KOPT-K1 (cell line): ENCODE data around the gene CBFA2T3.
A peak's percentile ranks its signal among the peaks of the same experiment; 100 is the strongest.
"Not testable (repeated sequence)": the region's sequence is repeated elsewhere in the genome, so short reads cannot be mapped to it uniquely, and the experiment has no call there.

Source experiments
- H3K27ac ChIP-seq: fragments of 200-600 bp; sonication (generic); 2 replicates; pipeline ENCODE4 v1.5.1; 2016; ENCODE audit warnings: antibody characterized with exemption, mild to moderate bottlenecking, low read depth, low read length; ENCODE audit not compliant: poor library complexity, severe bottlenecking
- H3K36me3 ChIP-seq: fragments of 200-600 bp; sonication (generic); 2 replicates; pipeline ENCODE4 v1.5.1; 2017; ENCODE audit warnings: antibody characterized with exemption, mild to moderate bottlenecking, low read length, moderate library complexity; ENCODE audit not compliant: insufficient read depth
- H3K9me3 ChIP-seq: fragments of 200-600 bp; sonication (generic); 2 replicates; pipeline ENCODE4 v1.5.1; 2017; ENCODE audit warnings: antibody characterized with exemption, low read length, mild to moderate bottlenecking; ENCODE audit not compliant: insufficient read depth, poor library complexity, severe bottlenecking

CBFA2T3 gene

DNA sequence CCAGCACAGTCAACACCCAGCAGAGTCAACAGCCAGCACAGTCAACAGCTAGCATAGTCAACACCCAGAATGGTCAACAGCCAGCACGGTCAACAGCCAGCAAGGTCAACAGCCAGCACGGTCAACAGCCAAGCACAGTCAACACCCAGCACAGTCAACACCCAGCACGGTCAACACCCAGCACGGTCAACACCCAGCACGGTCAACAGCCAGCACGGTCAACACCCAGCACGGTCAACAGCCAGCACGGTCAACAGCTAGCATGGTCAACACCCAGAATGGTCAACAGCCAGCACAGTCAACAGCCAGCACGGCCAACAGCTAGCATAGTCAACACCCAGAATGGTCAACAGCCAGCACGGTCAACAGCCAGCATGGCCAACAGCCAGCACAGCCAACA lies 39.6 kb upstream of the CBFA2T3 start:
- H3K9me3 ChIP-seq, H3K36me3 ChIP-seq: not testable (repeated sequence)
- peak overlapping the region; percentile 79 for H3K27ac ChIP-seq

GRCh38 chr16:89015271-89015859 lies 38.4 kb upstream of the CBFA2T3 start:
- H3K27ac ChIP-seq: peak overlapping the region; percentile 79
- no peaks in the 10 kb centered on the region for H3K36me3 ChIP-seq
- no peaks in the 10 kb centered on the region for H3K9me3 ChIP-seq

DNA sequence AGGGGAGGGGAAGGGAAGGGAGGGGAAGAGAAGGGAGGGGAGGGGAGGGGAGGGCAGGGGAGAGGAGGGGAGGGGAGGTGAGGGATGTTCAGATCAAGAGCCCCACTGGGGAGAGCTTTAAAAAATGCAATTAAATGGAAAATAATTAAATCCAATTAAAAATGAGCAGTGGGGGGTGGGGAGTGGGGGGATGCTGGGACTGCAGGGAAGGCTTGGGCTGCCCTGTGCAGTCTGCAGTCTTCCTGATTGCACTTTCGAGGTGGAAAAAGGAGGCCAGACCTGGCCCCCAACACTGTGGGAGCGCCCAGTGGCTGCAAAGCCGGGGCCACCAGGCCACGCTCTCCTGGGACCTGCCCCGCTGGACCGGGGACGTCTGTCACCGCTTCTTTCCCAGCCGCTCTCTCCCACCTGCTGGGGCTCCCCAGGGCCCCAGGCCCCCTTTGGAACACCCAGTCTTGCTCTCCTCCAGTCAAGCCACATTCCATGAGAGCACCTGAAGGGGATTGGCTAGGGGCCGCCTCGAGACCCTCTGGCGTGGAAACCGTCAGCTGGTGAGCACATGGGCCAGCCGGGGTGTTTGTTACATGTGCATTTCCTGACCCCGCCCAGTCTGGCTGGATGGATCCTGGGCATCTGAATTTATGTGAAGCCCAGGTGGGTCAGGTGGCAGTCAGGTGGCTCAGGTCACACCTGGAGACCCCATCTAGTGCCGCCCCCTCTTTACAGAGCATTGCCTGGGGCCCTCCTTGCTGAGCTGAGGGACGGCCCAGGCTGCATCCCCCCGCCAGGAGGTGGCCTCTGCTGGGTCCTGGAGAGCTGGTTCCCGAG lies 37.6 kb upstream of the CBFA2T3 start:
- Histone ChIP-seq H3K9me3 (no peaks in the 10 kb centered on the region), H3K36me3 (no peaks in the 10 kb centered on the region), H3K27ac (peak overlapping the region; percentile 79)

DNA sequence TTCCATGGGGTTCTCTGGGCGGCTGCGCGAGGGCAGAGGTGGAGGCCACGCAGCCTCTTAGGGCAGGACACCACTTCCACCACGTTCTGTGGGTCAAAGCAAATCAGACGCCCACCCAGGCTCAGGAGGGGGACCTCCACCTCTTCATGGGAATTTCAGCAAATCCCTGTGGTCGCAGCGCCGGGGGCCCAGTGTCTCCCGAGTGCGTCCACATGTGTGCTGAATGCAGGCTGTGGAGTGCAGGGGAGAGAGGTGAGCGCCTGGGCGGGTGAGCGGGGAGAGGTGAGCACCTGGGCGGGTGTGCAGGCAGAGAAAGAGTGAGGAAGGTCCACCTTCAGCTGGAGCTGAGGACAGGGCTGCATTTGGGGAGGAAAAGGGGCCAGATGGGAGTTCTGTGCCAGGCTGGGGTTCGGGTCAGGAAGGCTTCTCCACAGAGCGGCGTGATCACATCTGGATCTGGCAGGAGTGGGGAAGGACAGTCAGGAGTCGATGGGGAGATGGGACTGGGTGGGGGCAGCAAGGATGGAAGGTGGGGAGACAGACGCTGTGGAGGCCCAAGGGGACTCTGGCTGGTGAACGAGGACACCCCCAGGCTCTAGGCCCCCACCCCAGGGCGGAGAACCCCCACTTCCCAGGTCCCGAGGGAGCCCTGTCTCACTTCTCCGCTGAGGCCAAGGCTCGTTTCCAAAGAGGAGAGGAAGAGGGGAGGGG lies 36.8 kb upstream of the CBFA2T3 start:
- no peaks in the 10 kb centered on the region for H3K36me3 ChIP-seq
- H3K27ac ChIP-seq: peak overlapping the region; percentile 56
- H3K9me3 ChIP-seq: no peaks in the 10 kb centered on the region

DNA sequence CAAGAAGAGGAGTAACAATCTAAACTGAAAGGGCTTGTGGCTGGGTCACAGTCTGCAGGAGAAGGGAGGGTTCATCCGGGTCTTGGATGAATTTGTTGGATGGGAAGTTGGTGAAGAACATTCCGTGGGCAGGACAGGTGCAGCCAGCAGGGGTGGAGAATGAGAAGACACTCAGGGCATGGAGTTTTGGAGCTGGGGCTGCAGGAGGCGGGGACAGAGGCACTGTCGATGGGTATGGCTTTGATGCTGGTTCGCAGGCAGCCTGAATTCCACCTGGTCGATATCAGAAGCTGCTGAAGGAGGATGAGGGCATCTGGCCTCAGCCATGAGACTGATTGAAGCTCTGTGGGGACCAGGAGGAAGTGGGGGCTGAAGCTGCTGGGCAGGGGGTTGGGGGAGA lies 36.1 kb upstream of the CBFA2T3 start:
- Histone ChIP-seq H3K9me3 (no peaks in the 10 kb centered on the region), H3K27ac (peak overlapping the region; percentile 56), H3K36me3 (no peaks in the 10 kb centered on the region)

GRCh38 chr16:89012622-89012995 lies 35.6 kb upstream of the CBFA2T3 start:
- H3K9me3 ChIP-seq: no peaks in the 10 kb centered on the region
- H3K36me3 ChIP-seq: no peaks in the 10 kb centered on the region
- no peak overlapping the region for H3K27ac ChIP-seq

DNA sequence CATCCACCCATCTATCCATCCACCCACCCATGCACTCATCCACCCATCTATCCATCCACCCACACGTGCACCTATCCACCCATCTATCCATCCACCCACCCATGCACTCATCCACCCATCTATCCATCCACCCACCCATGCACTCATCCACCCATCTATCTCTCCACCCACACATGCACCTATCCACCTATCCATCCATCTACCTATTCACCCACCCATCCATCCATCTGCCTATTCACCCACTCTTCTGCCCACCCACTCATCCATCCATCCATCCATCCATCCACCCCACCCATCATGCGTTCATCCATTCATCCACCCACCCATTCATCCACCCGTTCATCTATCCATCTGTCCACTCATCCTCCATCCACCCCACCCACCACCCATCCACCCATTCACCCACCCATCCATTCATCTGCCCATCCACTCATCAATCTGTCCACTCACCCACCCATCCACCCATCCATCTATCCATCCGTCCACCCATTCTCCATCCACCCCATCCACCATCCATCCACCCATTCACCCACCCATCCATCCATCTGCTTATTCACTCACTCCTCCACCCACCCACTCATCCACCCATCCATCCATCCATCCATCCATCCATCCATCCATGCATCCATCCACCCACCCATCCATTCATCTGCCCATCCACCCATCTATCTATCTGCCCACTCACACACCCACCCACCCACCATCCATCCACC lies 35.1 kb upstream of the CBFA2T3 start:
- H3K27ac ChIP-seq: no peak overlapping the region
- H3K36me3 ChIP-seq: no peaks in the 10 kb centered on the region
- H3K9me3 ChIP-seq: no peaks in the 10 kb centered on the region

DNA sequence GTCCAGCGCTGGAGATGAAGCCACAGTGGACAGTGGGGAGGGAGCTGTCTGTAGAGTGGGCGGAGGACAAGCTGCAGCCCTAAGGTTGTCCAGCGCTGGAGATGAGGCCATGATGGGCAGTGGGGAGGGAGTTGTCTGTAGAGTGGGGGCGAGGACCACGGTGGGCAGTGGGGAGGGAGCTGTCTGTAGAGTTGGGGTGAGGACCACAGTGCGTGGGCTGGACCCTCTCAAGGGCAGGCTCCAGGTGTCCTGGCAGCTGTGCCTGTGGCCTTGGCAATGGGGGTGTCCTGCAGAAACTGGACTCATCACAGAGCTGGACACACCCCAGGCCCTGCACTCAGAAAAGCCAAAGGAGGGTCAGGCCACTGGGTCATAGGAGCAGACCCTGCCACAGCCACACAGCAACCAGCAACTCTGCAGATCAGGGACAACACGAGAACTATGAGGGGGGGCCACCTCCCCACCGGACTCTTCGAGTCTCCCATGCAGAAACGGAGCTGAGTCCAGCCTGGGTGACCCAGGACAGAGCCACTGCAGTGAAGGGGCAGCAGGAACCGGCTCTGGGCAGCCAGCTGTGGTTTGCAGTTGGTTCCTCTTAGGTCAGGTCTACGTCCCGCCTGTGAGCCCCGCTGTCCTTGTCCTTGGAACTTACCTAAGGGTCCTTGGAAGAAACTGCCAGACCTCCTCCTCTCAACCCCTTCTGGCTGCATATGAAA lies 33.4 kb upstream of the CBFA2T3 start:
- H3K36me3 ChIP-seq: no peaks in the 10 kb centered on the region
- no peak overlapping the region for H3K27ac ChIP-seq
- H3K9me3 ChIP-seq: no peaks in the 10 kb centered on the region

- Histone ChIP-seq H3K27ac (no peak overlapping the region), H3K36me3 (no peaks in the 10 kb centered on the region), H3K9me3 (no peaks in the 10 kb centered on the region)
These were observed 32.6 kb upstream of the CBFA2T3 start for GRCh38 chr16:89009343-89010209.

DNA sequence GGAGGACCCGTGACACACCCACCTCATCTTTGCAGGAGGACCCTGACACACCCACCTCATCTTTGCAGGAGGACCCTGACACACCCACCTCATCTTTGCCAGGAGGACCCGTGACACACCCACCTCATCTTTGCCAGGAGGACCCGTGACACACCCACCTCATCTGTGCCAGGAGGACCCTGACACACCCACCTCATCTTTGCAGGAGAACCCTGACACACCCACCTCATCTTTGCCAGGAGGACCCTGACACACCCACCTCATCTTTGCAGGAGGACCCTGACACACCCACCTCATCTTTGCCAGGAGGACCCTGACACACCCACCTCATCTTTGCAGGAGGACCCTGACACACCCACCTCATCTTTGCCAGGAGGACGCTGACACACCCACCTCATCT lies 31.8 kb upstream of the CBFA2T3 start:
- not testable (repeated sequence) for H3K9me3 ChIP-seq

DNA sequence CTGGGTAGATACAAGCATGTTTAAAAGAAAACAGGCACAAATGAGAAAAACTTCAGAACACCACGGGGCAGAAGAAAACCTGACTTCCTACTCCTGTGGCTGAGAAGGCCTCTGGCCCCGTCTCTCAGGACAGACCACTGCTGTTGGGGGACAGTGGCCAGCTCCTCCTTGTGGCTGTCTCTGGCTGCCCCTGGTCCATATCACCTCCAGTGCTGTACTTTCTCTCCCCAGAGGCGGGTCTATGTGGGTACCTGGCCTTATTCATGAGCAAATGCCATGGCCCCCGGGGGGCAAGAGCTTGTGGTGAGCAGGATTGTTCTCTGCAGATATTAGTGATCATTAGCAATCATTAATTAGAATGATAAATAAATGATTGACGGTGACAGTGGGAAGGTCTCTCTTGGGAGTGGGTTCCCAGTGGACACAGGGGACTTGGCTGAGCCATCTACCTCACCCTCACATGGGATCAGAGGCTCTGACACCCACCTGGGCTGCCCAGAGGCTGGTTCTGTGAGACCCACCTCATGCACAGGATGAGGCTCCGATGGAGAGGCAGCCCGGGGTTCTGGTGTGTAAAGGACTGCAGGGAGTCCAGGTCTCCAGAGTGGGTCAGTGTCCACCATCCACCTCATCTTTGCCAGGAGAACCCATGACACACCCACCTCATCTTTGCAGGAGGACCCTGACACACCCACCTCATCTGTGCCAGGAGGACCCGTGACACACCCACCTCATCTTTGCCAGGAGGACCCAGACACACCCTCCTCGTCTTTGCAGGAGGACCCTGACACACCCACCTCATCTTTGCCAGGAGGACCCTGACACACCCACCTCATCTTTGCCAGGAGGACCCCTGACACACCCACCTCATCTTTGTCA lies 30.6 kb upstream of the CBFA2T3 start:
- no peaks in the 10 kb centered on the region for H3K36me3 ChIP-seq
- no peak overlapping the region for H3K27ac ChIP-seq
- H3K9me3 ChIP-seq: no peaks in the 10 kb centered on the region

More for the DNA sequence above, 31.8 kb upstream of the CBFA2T3 start:
- H3K27ac ChIP-seq, H3K36me3 ChIP-seq: not testable (repeated sequence)

DNA sequence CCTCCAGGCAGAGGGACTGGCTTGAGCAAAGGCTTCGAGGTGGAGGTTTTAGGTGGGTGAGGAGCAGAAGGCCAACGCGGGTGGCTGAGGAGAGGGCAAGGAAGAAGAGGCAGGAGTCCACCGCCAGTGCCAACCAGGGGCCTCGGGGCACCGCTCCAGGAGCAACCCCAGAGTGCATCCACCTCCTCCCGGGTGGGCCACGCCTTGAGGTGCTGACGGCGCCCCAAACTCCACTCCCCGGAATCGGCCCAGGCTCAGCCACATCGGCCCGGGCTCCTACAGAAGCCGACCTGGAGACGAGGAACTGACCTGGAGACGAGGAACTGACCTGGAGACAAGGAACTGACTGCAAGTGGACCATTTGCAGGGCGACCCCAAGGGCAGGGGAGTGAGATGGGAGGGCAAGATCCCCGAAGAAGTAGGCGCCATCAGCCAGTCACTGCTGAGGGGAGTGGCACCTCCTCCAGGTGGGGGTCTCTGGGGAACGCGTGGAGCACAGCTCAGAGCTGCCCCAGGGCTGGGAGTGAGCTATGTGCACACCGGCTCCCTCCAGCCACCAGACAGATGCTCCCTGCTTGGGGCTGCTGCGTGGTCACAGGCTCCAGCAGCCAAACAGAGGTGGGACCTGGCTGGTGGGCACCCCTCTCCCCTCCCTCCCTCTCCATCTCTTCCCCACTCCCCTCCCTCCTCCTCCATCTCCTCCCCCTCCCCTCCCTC lies 29.2 kb upstream of the CBFA2T3 start:
- Histone ChIP-seq H3K36me3 (no peaks in the 10 kb centered on the region), H3K27ac (no peak overlapping the region), H3K9me3 (no peaks in the 10 kb centered on the region)
